ENCODE data around the gene TMEM86A. TPM values are rescaled to one million over a fixed set of nuclear protein-coding genes. Genes with fewer than 3 reads are reported as not detected.

Gene TMEM86A
- total RNA-seq, 2 experiments from 2014 or later: 0.92 to 2.7 TPM

DNA sequence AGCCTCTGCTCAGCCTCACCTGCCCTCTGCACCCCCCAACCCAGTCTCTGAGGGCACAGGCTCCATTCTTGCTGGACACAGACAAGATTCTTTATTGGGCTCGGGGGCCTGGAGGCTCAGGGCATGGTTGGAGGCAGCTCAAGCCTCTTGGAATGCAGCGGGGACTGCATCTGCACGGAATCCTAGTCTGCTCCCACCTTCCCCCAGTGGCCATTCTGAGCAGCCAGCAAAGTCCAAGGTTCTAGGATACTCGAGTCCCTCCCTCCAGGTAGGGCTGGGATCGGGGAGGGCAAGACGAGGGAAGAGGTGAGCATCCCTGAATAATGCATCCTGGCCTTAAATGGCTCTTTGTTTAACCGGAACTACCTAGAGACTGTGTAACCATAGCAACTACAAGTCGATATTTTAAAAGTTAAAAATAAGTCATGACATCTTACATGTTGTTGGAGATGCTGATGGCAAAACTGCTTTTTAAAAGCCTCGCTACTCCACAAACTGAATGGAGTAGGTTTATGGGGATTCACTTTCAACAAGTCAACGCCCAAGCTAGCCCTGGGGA lies 38.1 kb downstream of the TMEM86A start:
- Histone ChIP-seq H2AFZ (ENCODE audit: low read length) (no peak overlapping the region), H4K20me1 (ENCODE audit: insufficient read depth, low read length) (no peaks in the 10 kb centered on the region), H3K79me2 (ENCODE audit: insufficient read depth, low read depth, low read length) (no peaks in the 10 kb centered on the region), H3K4me1 (ENCODE audit: insufficient read depth, low read length, poor library complexity, severe bottlenecking) (peaks cover 3% of the 10 kb centered on the region), H3K9me3 (ENCODE audit: low read length) (no peaks in the 10 kb centered on the region), H3K4me3 (ENCODE audit: low read depth, low read length, poor library complexity, severe bottlenecking) (no peak overlapping the region), H3K27ac (ENCODE audit: low read depth, low read length, poor library complexity, severe bottlenecking) (no peak overlapping the region), H3K9me2 (ENCODE audit: insufficient read depth, low read length) (no peaks in the 10 kb centered on the region), H3K36me3 (ENCODE audit: insufficient read depth, low read length) (no peaks in the 10 kb centered on the region), H3K4me2 (ENCODE audit: low read length) (no peak overlapping the region)
- no peak for TF ChIP-seq EZH2phosphoT487 (IDR thresholded peaks at IDR 0.05; ENCODE audit: borderline replicate concordance, low read depth, low read length)
- TF ChIP-seq, protein P1, sequence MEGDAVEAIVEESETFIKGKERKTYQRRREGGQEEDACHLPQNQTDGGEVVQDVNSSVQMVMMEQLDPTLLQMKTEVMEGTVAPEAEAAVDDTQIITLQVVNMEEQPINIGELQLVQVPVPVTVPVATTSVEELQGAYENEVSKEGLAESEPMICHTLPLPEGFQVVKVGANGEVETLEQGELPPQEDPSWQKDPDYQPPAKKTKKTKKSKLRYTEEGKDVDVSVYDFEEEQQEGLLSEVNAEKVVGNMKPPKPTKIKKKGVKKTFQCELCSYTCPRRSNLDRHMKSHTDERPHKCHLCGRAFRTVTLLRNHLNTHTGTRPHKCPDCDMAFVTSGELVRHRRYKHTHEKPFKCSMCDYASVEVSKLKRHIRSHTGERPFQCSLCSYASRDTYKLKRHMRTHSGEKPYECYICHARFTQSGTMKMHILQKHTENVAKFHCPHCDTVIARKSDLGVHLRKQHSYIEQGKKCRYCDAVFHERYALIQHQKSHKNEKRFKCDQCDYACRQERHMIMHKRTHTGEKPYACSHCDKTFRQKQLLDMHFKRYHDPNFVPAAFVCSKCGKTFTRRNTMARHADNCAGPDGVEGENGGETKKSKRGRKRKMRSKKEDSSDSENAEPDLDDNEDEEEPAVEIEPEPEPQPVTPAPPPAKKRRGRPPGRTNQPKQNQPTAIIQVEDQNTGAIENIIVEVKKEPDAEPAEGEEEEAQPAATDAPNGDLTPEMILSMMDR (conservative IDR thresholded peaks at IDR 0.05; ENCODE audit: low read length): no peak
- intact Hi-C loops (cut with micrococcal nuclease; ENCODE audit: unreplicated experiment): no loop called here
- ChIA-PET POLR2A (no interaction called here), CTCF (ENCODE audit: unreplicated experiment) (no interaction called here)
- no TSS peak for BruUV-seq (replicated peaks)
- DNase-seq (ENCODE audit: low spot score): no peak

DNA sequence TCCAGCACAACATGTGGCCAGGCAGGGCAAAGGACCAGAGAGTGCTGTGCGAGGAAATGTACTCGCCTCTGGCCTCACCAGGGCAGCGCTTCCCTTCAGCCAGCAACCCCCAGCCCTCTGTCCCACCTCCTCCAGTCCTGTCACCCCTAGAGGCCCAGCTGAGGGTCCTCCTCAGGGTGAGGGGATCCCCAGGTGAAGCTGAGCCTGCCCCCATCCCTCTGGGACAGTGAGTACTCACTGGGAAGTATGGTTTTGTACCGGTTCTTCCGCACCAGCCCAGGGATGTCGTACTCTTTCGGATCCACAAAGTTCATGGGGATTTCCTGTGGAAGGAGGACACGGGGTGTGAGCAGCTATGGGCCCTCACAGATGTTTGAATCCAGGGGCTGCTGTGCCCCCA lies 39.1 kb downstream of the TMEM86A start:
- H3K27ac ChIP-seq (ENCODE audit: low read depth, low read length, poor library complexity, severe bottlenecking): no peak overlapping the region
- H3K4me3 ChIP-seq (ENCODE audit: low read depth, low read length, poor library complexity, severe bottlenecking): no peak overlapping the region
- ChIA-PET POLR2A (interaction anchor here (0.5 to 0.6 kb wide), 2 partner anchors 424 to 1221 kb away, joined by 3 to 4 read pairs; no protein-coding TSS in a partner anchor), CTCF (ENCODE audit: unreplicated experiment) (no interaction called here)
- no peak overlapping the region for H3K4me2 ChIP-seq (ENCODE audit: low read length)
- H3K4me1 ChIP-seq (ENCODE audit: insufficient read depth, low read length, poor library complexity, severe bottlenecking): no peaks in the 10 kb centered on the region
- H3K9me2 ChIP-seq (ENCODE audit: insufficient read depth, low read length): no peaks in the 10 kb centered on the region
- no peaks in the 10 kb centered on the region for H3K36me3 ChIP-seq (ENCODE audit: insufficient read depth, low read length)
- H3K79me2 ChIP-seq (ENCODE audit: insufficient read depth, low read depth, low read length): no peaks in the 10 kb centered on the region
- no peaks in the 10 kb centered on the region for H3K9me3 ChIP-seq (ENCODE audit: low read length)
- TF ChIP-seq, protein P1 (conservative IDR thresholded peaks at IDR 0.05; ENCODE audit: low read length): no peak
- no peak for TF ChIP-seq EZH2phosphoT487 (IDR thresholded peaks at IDR 0.05; ENCODE audit: borderline replicate concordance, low read depth, low read length)
- no peaks in the 10 kb centered on the region for H4K20me1 ChIP-seq (ENCODE audit: insufficient read depth, low read length)
- no peak for DNase-seq (ENCODE audit: low spot score)
- no TSS peak for BruUV-seq (replicated peaks)
- no peak overlapping the region for H2AFZ ChIP-seq (ENCODE audit: low read length)
- intact Hi-C loops (cut with micrococcal nuclease; ENCODE audit: unreplicated experiment): no loop called here

DNA sequence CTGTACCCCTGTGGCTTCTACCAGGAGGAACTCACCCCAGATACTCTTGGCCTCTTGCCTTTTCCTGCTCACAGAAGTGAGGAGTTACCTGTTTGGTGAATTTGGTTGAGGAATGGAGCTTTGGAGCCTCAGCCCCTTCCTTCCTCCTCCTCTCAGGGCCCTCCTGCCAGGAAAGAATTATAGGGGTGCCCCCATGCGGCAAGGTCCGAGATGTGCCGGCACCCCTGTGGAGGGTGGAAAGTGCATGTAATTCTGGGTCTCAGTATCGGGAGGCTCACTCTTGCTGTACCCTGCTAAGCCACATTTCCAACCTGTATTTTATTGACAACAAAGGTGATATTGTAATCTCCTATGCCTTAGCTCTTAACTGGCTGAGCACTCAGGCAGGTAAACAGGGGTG lies 41.1 kb downstream of the TMEM86A start:
- no peak overlapping the region for H3K4me2 ChIP-seq (ENCODE audit: low read length)
- ChIA-PET POLR2A (no interaction called here), CTCF (ENCODE audit: unreplicated experiment) (interaction anchor here (0.5 kb wide), 1 partner anchor 38 kb away, joined by 4 read pairs; no protein-coding TSS in a partner anchor)
- H2AFZ ChIP-seq (ENCODE audit: low read length): no peak overlapping the region
- no peaks in the 10 kb centered on the region for H4K20me1 ChIP-seq (ENCODE audit: insufficient read depth, low read length)
- H3K79me2 ChIP-seq (ENCODE audit: insufficient read depth, low read depth, low read length): no peaks in the 10 kb centered on the region
- no peak for DNase-seq (ENCODE audit: low spot score)
- H3K36me3 ChIP-seq (ENCODE audit: insufficient read depth, low read length): no peaks in the 10 kb centered on the region
- intact Hi-C loops (cut with micrococcal nuclease; ENCODE audit: unreplicated experiment): no loop called here
- no peak overlapping the region for H3K27ac ChIP-seq (ENCODE audit: low read depth, low read length, poor library complexity, severe bottlenecking)
- no TSS peak for BruUV-seq (replicated peaks)
- no peaks in the 10 kb centered on the region for H3K4me1 ChIP-seq (ENCODE audit: insufficient read depth, low read length, poor library complexity, severe bottlenecking)
- H3K4me3 ChIP-seq (ENCODE audit: low read depth, low read length, poor library complexity, severe bottlenecking): no peak overlapping the region
- no peaks in the 10 kb centered on the region for H3K9me3 ChIP-seq (ENCODE audit: low read length)
- TF ChIP-seq, protein P1 (conservative IDR thresholded peaks at IDR 0.05; ENCODE audit: low read length): no peak
- TF ChIP-seq EZH2phosphoT487 (IDR thresholded peaks at IDR 0.05; ENCODE audit: borderline replicate concordance, low read depth, low read length): no peak
- no peaks in the 10 kb centered on the region for H3K9me2 ChIP-seq (ENCODE audit: insufficient read depth, low read length)

All from OCI-LY7 (cell line).